GM10266 (cell line): ENCODE data around the gene ADRA2B.

ENCODE experiments used
- DNase-seq: peaks from one replicate; pipeline ENCODE4 v3.0.0; 2012; ENCODE audit errors: extremely low spot score
- CTCF ChIP-seq: IDR thresholded peaks from 2 replicates; pipeline ENCODE4 v1.5.1; 2012; ENCODE audit warnings: mild to moderate bottlenecking, low read depth; ENCODE audit not compliant: control insufficient read depth, insufficient read depth; ENCODE audit errors: missing control alignments

Gene ADRA2B

GRCh38 chr2:96131813-96132745 lies 15.7 kb upstream of the ADRA2B start:
- no peak for DNase-seq
- TF ChIP-seq CTCF, result no peak

- DNase-seq, result no peak
- TF ChIP-seq CTCF, result no peak
Observed at GRCh38 chr2:96131152-96131812, 14.9 kb upstream of the ADRA2B start.

DNA sequence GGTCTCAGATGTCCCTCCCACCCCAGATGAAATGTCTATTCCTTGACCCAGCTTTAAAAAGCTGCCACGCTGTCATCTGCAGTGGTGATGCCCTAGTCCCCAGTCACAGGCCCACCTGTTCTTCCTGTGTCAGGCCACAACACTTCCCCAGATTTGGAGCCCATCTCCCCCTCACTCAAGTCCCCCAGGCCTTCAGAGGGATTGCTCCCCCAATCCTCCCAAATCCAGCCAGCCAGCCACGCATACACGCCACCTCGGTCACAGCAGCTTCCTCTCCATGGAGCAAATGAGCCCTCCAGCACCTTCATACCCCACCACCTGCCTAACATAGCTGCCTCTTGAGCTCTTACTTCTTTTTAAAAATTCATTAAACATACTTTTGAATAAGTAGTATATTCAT lies 14.1 kb upstream of the ADRA2B start:
- no peak for TF ChIP-seq CTCF
- DNase-seq, result no peak

DNA sequence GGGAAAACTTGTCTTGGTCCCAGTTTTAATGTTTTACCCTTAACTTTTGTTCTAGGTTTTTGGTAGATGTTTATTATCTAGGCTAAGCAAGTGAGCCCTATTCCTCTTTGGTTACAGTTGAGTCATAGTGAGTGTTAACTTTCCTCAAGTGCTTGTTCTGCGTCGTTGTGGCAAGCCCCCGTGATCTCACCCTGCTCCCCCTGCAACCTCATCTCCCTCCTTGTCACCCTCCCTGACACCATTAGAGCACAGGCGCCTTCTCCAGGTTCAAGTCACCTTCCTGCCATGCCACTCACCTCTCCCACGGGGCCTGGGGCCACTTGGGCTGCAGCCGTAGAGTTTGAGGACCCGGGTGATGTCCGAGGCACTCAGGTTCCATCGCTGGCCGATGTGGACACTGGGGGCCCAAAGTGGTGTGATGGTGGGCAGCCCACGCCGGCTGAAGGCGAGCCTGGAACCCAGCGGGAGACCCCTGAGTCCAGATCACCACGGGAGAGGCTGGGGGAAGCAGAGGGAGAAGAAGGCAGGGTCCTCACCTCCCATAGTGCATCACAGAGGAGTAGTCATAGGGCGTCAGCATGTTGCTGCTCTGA lies 13.3 kb upstream of the ADRA2B start:
- no peak for TF ChIP-seq CTCF
- no peak for DNase-seq

DNA sequence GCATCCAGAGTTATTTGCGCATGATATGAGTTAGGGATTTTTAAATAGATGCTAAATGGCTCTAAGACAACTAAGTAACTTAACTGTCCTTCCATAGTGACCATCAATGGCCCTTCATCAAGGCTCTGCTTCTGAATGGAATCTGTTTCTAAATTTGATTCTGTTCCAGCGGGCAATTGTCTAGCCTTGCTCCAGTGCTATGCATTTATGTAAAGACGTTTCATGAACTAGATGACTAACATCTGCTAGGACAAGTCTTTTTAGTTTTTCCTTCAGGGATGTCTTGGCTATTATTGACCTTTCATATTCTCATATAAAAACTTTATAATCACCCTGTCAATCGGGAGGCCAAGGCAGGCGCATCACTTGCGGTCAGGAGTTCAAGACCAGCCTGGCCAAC lies 12.1 kb upstream of the ADRA2B start:
- DNase-seq, result no peak
- no peak for TF ChIP-seq CTCF

- DNase-seq, result no peak
- no peak for TF ChIP-seq CTCF
Observed at GRCh38 chr2:96124406-96125265, 8.3 kb upstream of the ADRA2B start.
